ENCODE data around the gene KNDC1.

The KNDC1 gene

DNA sequence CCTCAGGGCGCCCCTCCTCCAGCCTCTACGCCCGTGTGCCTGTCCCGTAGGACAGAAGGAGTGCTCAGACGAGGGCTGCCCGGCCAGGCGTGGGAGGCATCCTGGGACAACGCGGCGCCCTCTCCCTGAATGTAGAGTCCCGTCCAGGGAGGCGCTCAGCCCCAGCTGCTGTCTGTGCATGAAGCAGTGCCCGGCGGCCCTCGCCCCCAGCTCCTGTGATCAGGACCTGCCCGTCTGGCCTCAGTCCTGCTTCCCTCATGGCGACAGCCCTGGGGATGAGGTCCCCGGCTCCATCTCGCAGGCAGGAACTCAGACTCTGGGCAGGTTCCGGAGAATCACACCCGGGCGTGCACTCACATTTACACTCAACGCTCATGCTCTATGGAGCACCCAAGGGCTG, 45.1 kb downstream of the KNDC1 start:
- no peak for DNase-seq (ENCODE audit: low read depth in 2 of 2)

- no peak for DNase-seq (ENCODE audit: low read depth in 2 of 2)
Measured at GRCh38 chr10:133206356-133207040, 46.5 kb downstream of the KNDC1 start.

GRCh38 chr10:133207041-133207600, 47.1 kb downstream of the KNDC1 start:
- no peak for DNase-seq (ENCODE audit: low read depth in 2 of 2)

DNA sequence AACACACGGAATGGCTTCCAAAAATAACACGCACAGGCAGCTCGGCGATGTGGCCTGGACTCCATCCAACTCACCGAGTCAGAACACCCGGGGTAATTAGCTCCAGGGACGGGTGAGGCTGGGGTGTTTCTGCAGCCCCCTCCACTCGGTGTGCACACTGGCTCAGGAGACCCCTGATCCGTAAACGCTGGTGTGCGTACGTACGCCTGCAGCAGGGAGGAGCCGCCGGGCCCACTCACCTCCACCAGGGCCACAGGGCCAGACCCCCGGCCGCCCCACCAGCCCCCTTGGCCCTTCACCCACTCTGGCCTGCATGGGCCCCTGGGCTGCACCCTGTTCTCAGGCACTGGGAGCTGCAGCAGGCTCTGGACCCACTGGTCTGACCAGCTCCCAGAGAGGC, 47.6 kb downstream of the KNDC1 start:
- no peak for DNase-seq (ENCODE audit: low read depth in 2 of 2)

DNA sequence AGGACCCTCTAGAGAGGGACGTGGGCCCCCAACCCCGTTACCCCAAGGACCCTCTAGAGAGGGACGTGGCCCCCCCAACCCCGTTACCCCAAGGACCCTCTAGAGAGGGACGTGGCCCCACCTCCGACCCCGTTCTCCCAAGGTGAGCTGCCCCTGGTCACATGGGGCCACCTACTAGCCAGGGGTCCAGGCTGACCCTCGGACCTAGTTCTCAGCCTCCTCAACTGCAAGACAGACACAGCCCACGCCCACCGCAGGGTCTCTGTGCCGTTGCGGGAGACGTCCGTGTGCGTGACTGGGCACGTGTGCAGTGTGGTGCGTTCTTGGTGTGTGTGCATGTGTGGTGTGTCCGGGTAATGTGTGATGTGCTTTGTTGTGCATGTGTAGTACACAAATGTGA, 48.4 kb downstream of the KNDC1 start:
- no peak for DNase-seq (ENCODE audit: low read depth in 2 of 2)

GRCh38 chr10:133209117-133209516, 49.1 kb downstream of the KNDC1 start:
- DNase-seq (ENCODE audit: low read depth in 2 of 2) = no peak

GRCh38 chr10:133209641-133210040, 49.6 kb downstream of the KNDC1 start:
- DNase-seq (ENCODE audit: low read depth in 2 of 2) = no peak

DNA sequence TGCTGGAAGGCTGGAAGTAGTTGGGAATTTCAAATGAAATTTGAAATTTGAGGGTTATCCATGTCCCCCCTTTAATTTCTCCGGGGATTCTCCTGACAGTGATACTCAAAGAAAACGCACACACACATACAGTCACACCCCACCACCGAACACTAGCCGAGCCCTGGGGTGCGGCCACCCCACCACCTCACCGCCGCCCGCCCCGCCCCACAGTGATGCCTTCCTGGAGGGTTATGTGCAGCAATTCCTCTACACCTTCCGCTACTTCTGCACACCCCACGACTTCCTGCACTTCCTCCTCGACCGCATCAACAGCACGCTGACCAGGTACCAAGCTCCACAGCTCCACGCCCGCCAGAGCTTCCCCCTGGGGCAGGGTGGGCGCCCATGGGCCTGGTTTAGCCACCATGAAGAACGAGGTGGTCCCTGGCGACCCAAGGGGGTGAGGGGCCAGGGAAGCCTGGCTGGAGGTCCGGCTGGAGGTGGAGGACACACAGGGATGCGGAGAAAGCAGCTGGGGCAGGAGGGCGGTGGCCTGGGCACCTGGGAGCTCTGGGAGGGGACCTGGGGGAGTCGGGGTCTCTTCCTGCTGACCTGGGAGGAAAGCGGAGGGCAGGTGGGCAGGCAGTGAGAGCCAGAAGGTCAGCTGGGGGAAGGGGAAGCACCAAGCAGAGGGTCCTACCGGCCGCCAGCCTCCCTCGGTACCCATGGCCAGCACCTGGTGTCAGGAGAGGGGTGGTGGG, 50.5 kb downstream of the KNDC1 start:
- no peak for DNase-seq (ENCODE audit: low read depth in 2 of 2)

- DNase-seq (ENCODE audit: low read depth in 2 of 2) = no peak
Measured at GRCh38 chr10:133211141-133211830, 51.3 kb downstream of the KNDC1 start.

- no peak for DNase-seq (ENCODE audit: low read depth in 2 of 2)
Measured at GRCh38 chr10:133211959-133212852, 52.2 kb downstream of the KNDC1 start.

DNA sequence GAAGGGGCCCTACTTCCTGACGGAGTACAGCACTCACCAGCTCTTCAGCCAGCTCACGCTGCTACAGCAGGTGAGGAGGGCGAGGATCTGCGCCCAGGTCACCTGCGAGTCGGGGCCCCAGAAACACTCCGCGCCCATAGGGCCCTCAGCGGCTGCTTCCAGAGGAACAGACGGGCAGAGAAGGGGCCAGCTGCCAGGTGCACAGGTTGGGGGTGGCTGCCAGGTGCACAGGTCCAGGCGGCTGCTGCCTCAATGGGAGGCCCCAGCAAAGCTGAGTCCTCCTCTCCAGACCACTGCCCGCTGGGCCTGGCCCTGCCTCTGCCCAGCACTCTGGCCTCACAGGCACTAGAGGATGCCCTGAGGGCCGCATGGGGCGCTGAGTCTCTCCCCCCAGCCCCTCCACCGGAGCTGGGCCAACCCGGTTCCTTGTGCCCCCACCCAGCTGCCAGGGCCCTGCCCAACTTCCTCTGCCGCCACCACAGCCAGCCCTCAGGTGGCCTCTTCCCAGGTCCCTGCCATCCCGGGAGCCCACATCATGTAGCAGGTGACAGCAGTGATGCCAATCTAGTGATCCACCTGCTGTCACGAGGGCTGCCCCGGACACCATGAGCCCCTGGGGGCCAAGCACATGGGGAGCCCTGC, 53.0 kb downstream of the KNDC1 start:
- no peak for DNase-seq (ENCODE audit: low read depth in 2 of 2)

DNA sequence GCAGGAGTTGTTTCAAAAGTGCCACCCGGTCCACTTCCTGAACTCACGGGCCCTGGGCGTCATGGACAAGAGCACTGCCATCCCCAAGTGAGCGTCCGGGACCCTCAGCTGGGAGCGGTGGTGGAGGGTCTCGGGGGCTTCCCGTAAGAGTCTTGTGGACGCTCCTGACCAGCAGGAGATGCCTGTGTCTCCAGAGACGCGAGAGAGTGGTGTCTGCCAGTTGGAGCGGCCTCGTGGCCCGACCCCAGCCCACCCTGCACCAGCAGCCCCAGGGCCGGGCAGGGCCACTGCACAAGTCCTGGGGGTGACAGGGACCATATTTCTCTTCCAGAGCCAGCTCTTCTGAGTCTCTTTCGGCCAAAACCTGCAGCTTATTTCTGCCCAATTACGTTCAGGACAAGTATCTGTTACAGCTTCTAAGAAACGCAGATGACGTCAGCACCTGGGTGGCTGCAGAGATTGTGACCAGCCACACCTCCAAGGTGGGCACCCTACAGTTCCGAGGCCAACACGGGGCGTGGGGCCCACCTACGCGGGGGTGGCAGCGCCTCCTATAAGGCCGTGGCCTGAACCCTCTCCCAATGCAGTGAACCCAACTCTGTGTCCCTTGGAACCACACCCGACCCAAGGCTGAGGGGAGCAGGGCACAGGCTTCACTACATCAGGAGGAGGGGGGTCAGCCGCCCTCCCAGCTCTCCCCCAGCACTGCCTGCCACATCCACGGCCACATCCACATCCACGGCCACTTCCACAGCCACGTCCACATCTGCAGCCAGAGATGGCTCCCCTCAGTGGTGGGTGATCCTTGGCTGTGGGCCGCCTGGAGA, 53.8 kb downstream of the KNDC1 start:
- no peak for DNase-seq (ENCODE audit: low read depth in 2 of 2)

DNA sequence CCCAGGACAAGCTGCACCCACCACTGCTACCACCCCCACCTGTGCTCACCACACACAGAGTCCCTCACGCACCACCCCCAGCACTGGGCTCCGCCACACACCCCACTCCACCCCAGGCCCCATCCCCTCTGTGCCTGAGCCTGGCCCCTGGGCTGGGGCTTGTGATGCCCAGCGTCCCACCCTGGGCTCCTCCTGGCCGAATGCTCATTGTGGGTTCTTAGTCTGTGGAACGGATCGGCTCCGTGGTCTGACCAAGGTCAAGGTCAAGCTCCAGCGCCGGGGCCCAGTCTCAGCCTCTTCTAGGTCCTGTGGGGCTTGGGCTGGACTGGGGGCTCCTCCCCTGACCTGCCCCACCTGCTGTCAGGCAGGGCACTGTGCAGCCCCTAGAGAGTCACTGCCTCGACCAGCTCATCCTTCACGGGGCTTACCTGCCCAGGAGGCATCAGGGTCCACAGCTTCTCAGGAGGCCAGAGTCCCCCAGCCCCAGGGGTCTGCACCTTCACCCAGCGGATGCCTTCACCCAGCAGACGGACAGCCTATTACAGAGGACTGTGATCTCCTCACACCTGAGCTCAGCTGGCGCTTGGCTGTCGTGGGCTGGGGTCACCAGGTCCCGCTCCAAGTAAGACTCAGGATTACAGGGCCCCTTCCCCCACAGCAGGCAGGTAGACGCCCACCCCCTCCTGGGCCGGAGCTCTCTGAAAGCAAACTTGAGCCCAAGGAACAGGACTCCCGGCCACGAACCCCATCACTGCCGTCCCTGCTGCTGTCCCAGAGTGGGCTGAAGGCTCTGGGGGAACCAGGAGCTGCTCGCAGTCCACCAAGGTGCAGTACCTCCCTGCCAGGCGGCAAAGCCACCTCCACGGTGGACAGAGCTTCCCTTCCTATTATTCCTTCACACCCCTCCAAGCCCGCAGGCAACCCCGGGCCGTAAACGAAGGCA, 54.7 kb downstream of the KNDC1 start:
- DNase-seq (ENCODE audit: low read depth in 2 of 2) = no peak

- DNase-seq (ENCODE audit: low read depth in 2 of 2) = no peak
Measured at GRCh38 chr10:133215586-133215985, 55.6 kb downstream of the KNDC1 start.

GRCh38 chr10:133216776-133217175, 56.8 kb downstream of the KNDC1 start:
- DNase-seq (ENCODE audit: low read depth in 2 of 2) = no peak

DNA sequence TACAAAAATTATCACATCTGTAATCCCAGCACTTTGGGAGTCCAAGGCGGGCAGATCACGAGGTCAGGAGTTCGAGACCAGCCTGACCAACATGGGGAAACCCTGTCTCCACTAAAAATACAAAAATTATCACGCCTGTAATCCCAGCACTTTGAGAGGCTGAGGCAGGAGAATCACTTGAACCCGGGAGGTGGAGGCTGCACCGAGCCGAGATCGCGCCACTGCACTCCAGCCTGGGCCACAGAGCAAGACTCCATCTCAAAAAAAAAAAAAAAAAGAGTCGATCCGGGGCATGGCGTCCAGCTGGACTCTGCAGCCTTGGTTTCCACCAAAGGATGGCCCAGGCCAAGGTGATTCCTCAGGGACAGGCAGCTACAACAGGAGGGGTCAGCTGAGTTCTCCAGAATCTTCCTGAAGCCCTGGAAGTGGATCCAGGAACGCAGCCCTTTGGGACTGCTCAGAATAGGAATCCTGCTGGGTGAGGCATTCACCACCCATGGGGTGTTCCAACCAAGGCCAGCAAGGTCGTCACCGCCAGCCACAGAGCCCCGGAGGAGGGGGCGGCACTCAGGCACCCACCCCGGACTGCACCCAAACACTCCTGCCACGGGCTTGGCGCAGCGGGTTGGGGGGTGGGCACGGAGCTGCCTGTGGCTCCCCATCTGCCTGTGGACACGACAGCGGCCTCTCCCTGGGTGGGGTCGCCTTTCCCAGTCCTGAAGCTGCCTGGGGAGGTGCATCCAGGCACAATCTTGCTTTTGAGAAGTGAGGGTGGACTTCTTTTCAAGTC, 58.0 kb downstream of the KNDC1 start:
- no peak for DNase-seq (ENCODE audit: low read depth in 2 of 2)

- DNase-seq (ENCODE audit: low read depth in 2 of 2) = no peak
Measured at GRCh38 chr10:133218891-133219290, 58.9 kb downstream of the KNDC1 start.

- no peak for DNase-seq (ENCODE audit: low read depth in 2 of 2)
Measured at GRCh38 chr10:133219782-133220181, 59.8 kb downstream of the KNDC1 start.
